ENCODE measurements around the gene LATS1. TPM values are rescaled to one million over a fixed set of nuclear protein-coding genes. Genes with fewer than 3 reads are reported as not detected.
"Not testable (repeated sequence)": the region's sequence is repeated elsewhere in the genome, so short reads cannot be mapped to it uniquely, and the experiment has no call there.

LATS1 gene
- polyA plus RNA-seq, 1 donor: 37.9 TPM

- DNase-seq: no peak
Observed at GRCh38 chr6:149680503-149680902, 37.4 kb downstream of the LATS1 start.

- not testable (repeated sequence) for DNase-seq
Observed at GRCh38 chr6:149672265-149672664, 45.6 kb downstream of the LATS1 start.

- DNase-seq: no peak
Observed at GRCh38 chr6:149660028-149660427, 57.9 kb downstream of the LATS1 start.

- DNase-seq: no peak
Observed at GRCh38 chr6:149657441-149657840, 60.5 kb downstream of the LATS1 start.

GRCh38 chr6:149651056-149651455 is 66.8 kb downstream of the LATS1 start:
- DNase-seq: no peak

- peak; percentile 72 for DNase-seq
Observed at GRCh38 chr6:149648148-149649145, 69.5 kb downstream of the LATS1 start, which contains the start of gene KATNA1. Gene KATNA1 (minus strand): TSS chr6:149648714. CDS start chr6:149638547, 10,167 bp downstream.

- no peak for DNase-seq
Observed at GRCh38 chr6:149646599-149646998, 71.3 kb downstream of the LATS1 start.

GRCh38 chr6:149642829-149643580 is 74.9 kb downstream of the LATS1 start:
- no peak for DNase-seq

- no peak for DNase-seq
Observed at GRCh38 chr6:149636124-149636523, 81.8 kb downstream of the LATS1 start.

- no peak for DNase-seq
Observed at GRCh38 chr6:149634315-149634714, 83.6 kb downstream of the LATS1 start.

GRCh38 chr6:149628875-149629510 is 88.9 kb downstream of the LATS1 start:
- DNase-seq: no peak

GRCh38 chr6:149627672-149628071 is 90.2 kb downstream of the LATS1 start:
- DNase-seq: no peak

- no peak for DNase-seq
Observed at GRCh38 chr6:149615805-149616204, 102.1 kb downstream of the LATS1 start.

- DNase-seq: no peak
Observed at GRCh38 chr6:149614337-149614736, 103.6 kb downstream of the LATS1 start.

GRCh38 chr6:149608381-149608982 is 109.4 kb downstream of the LATS1 start:
- DNase-seq: no peak

Other genes with a start within 250 kb of the LATS1 start
- gene ZC3H12D, start 233.1 kb downstream of the LATS1 start, polyA plus RNA-seq (ENCODE audit: insufficient read length): 0.70 TPM
- gene PPIL4, start 172.1 kb downstream of the LATS1 start, polyA plus RNA-seq (ENCODE audit: insufficient read length): 66.2 TPM
- gene GINM1, start 151.7 kb downstream of the LATS1 start, polyA plus RNA-seq (ENCODE audit: insufficient read length): 95.2 TPM
- gene KATNA1, start 69.4 kb downstream of the LATS1 start, polyA plus RNA-seq (ENCODE audit: insufficient read length): 32.6 TPM
- 67.9 TPM for gene NUP43, start 28.4 kb upstream of the LATS1 start, polyA plus RNA-seq (ENCODE audit: insufficient read length)
- 89.1 TPM for gene PCMT1, start 31.6 kb upstream of the LATS1 start, polyA plus RNA-seq (ENCODE audit: insufficient read length)
- 40.4 TPM for gene LRP11, start 146.3 kb upstream of the LATS1 start, polyA plus RNA-seq (ENCODE audit: insufficient read length)
- 0.37 TPM for gene RAET1E, start 180.0 kb upstream of the LATS1 start, polyA plus RNA-seq (ENCODE audit: insufficient read length)
- gene RAET1G, start 205.0 kb upstream of the LATS1 start, polyA plus RNA-seq (ENCODE audit: insufficient read length): 1.4 TPM
- 0.88 TPM for gene ULBP2, start 223.9 kb upstream of the LATS1 start, polyA plus RNA-seq (ENCODE audit: insufficient read length)
- 2.1 TPM for gene ULBP1, start 245.8 kb upstream of the LATS1 start, polyA plus RNA-seq (ENCODE audit: insufficient read length)